H1 (cell line): Measurements from ENCODE around the gene FMNL2.

Experiments
- CHD1 ChIP-seq: IDR thresholded peaks from 2 replicates; pipeline ENCODE4 v1.6.1; 2012; ENCODE audit warnings: low read depth, low read length, improper control_type of control experiment
- CHD2 ChIP-seq: IDR thresholded peaks from 2 replicates; pipeline ENCODE4 v1.6.1; 2012; ENCODE audit warnings: low read length, improper control_type of control experiment
- CREB1 ChIP-seq: IDR thresholded peaks from 2 replicates; pipeline ENCODE4 v1.6.1; 2012; ENCODE audit warnings: inconsistent platforms
- CTCF ChIP-seq, 3 experiments: IDR thresholded peaks; 1 replicate in 2 of 3; 2 replicates in 1 of 3; pipeline versions ENCODE4 v1.5.1 to v1.6.1; 2011; ENCODE audit warnings: low read length in 3 of 3, mild to moderate bottlenecking in 3 of 3, inconsistent platforms in 2 of 3, low read depth in 1 of 3, moderate library complexity in 1 of 3; ENCODE audit not compliant: insufficient read depth in 1 of 3; ENCODE audit errors: control extremely low read depth in 1 of 3
- GABPA ChIP-seq: IDR thresholded peaks from 2 replicates; pipeline ENCODE4 v1.6.1; 2011; ENCODE audit warnings: mild to moderate bottlenecking, low read length, moderate library complexity, borderline replicate concordance; ENCODE audit not compliant: insufficient read depth
- JUND ChIP-seq: IDR thresholded peaks from 2 replicates; pipeline ENCODE4 v1.6.1; 2011; ENCODE audit warnings: mild to moderate bottlenecking, improper control_type of control experiment, low read length
- KDM1A ChIP-seq: fragments of 200-600, 300-600 bp; sonication (generic); IDR thresholded peaks from 2 replicates; pipeline ENCODE4 v1.7.1; 2016; ENCODE audit warnings: mild to moderate bottlenecking, low read length, borderline replicate concordance
- POLR2A ChIP-seq, 2 experiments: IDR thresholded peaks; 1 replicate in 1 of 2; 2 replicates in 1 of 2; pipeline ENCODE4 v1.6.1; 2011; ENCODE audit warnings: low read depth in 2 of 2, low read length in 2 of 2, mild to moderate bottlenecking in 2 of 2; ENCODE audit errors: control extremely low read depth in 1 of 2
- RFX5 ChIP-seq: IDR thresholded peaks from 2 replicates; pipeline ENCODE4 v1.6.1; 2011; ENCODE audit warnings: low read depth, low read length, improper control_type of control experiment, borderline replicate concordance
- YY1 ChIP-seq: IDR thresholded peaks from 2 replicates; pipeline ENCODE4 v1.6.1; 2011; ENCODE audit warnings: low read depth, mild to moderate bottlenecking, low read length
- ZNF274 ChIP-seq: IDR thresholded peaks from 2 replicates; pipeline ENCODE4 v1.7.0; 2012; ENCODE audit warnings: low read length, borderline replicate concordance; ENCODE audit errors: extremely low read depth

GRCh38 chr2:152615177-152615576 is 280.2 kb downstream of the FMNL2 start:
- TF ChIP-seq JUND: no peak
- TF ChIP-seq CTCF (IDR thresholded peaks at IDR 0.05; ENCODE audit: control extremely low read depth in 1 of 3, insufficient read depth in 1 of 3, low read depth in 1 of 3, low read length in 3 of 3): no peak
- TF ChIP-seq YY1: no peak
- TF ChIP-seq KDM1A: no peak
- no peak for TF ChIP-seq POLR2A (IDR thresholded peaks at IDR 0.05; ENCODE audit: control extremely low read depth in 1 of 2, low read depth in 2 of 2, low read length in 2 of 2)
- no peak for TF ChIP-seq ZNF274
- no peak for TF ChIP-seq RFX5
- TF ChIP-seq GABPA: no peak
- TF ChIP-seq CREB1: no peak
- TF ChIP-seq CHD2: no peak
- TF ChIP-seq CHD1: no peak
